SHP77 treated with DMSO at 0.1 percent for 48 hours (cell line): ENCODE data around the gene AOPEP.
"Not testable (repeated sequence)": the region's sequence is repeated elsewhere in the genome, so short reads cannot be mapped to it uniquely, and the experiment has no call there.

Source experiments
- DNase-seq: peaks from one replicate; lab custom pipeline; 2025; lab: John Stamatoyannopoulos, UW

AOPEP gene

GRCh38 chr9:94965631-94966030 lies 239.1 kb downstream of the AOPEP start:
- not testable (repeated sequence) for DNase-seq

DNA sequence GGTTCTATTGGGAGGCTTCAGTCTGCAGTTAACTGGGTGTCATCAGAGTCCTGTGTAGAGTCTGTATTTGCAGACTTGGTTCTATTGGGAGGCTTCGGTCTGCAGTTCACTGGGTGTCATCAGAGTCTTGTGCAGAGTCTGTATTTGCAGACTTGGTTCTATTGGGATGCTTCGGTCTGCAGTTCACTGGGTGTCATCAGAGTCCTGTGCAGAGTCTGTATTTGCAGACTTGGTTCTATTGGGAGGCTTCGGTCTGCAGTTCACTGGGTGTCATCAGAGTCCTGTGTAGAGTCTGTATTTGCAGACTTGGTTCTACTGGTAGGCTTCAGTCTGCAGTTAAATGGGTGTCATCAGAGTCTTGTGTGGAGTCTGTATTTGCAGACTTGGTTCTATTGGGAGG lies 239.5 kb downstream of the AOPEP start:
- not testable (repeated sequence) for DNase-seq

- DNase-seq: no peak
Measured at GRCh38 chr9:94967482-94967881, 241.0 kb downstream of the AOPEP start.

DNA sequence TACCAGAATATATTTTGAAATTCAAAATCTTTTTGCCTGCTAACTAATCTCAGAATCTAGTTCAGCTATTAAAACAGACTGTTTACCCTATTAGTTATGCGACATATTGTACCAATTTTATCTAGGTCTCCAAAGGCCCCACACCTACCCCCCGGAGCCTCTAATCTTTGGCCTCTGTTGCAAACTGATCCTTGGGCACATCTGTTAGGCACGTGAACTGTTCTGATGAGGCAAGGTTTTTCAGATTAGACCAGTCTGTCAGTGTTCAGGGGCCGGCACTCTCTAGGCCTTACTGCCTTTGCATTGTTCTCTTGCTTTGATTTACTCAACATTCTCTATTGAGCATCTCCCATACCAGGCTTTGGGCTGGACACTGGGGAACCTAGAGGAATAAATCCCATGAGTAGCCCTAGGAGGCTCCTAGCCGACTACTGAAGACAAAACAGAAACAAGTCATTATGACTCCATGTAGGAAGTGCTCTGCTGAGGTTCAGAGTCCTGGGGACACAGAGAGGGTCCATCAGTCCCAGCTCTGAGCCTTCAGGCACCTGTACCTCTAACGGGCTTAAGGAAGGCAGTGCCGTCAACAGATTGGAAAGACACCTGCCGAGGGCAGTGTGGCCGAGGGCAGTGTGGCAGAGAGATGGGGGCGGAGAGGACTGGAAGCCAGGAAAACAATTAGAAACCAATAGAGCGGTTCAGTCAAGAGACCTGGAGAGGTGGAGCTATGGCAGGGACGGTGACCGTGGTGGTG lies 245.1 kb downstream of the AOPEP start:
- DNase-seq: no peak

- no peak for DNase-seq
Measured at GRCh38 chr9:94973451-94973941, 247.0 kb downstream of the AOPEP start.

GRCh38 chr9:94974154-94974879 lies 247.8 kb downstream of the AOPEP start:
- DNase-seq: no peak

DNA sequence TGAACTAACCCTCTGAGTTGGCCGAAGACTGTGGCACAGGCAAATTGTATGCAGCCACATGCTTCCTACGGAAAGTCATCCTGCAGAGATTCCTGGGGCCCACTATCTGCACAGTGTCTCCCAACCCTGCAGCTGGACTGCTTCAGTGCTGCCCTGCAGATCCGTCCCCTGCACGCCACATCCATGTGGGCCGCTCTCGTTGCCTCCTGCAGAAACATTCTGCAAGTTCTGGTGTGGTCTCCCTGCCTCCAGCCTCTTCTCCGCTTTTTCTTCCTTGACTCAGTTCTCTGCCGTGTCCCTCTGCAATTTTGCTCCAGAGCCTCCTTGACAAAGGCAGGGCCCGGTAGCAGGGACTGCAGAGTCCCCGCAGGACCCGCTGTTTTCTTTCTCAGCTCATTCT lies 249.0 kb downstream of the AOPEP start:
- no peak for DNase-seq

DNA sequence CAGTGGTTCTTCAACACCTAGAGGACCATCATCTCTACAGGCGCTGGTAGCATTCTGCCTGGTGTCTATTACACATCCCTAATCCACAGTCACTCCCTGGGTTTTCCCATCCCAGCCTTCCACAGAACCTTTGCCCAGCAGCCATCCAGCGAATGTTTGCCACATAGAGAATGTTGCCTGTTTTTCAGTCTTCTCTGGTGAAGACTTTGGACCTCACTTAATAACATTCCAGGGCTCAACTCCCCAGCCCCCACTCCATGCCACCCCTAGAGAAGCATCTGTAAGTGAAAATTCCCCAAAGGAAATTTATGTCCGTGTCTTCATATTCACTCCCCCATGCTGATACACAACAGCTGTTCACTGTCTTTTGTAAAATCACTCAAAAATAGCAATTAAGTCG lies 249.6 kb downstream of the AOPEP start:
- no peak for DNase-seq

DNA sequence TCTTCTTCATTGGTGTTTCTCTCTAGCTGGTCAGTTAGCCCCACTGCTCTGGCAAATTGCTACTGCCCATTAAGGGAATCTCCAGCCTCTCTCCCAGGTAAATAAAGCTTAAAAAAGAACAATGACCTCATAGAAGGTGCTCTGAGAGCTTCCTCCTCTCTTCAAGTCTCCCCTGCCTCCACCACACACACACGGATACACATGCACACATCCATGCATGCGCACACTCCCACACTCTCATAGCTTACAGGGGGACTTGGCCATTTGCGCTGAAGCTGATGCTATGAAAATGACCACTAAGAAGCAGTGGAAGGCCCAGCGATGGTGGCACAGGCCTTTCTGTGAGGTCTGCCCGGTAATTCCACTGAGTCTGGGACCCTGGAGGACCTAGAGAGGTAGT lies 250.9 kb downstream of the AOPEP start:
- DNase-seq: no peak

GRCh38 chr9:94979904-94980507 lies 253.5 kb downstream of the AOPEP start:
- no peak for DNase-seq

GRCh38 chr9:94980947-94981722 lies 254.6 kb downstream of the AOPEP start:
- no peak for DNase-seq

DNA sequence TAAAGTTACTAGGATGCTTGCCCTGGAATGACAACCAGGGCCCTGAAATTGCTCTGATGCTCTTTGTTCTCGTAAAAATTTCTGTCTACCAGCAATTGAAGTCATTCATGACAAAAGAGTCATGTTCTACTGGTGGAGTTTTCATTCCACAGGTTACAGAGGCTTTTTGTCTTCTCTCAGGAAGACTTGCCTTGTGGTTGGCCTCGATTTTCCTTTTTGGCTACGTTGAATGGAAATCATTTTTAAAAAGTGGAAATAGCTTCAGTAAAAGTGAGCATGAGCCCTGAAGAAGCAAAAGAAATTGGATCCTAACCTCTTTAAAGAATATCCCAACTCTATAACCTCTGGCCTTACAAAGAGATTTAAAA lies 255.2 kb downstream of the AOPEP start:
- DNase-seq: no peak

DNA sequence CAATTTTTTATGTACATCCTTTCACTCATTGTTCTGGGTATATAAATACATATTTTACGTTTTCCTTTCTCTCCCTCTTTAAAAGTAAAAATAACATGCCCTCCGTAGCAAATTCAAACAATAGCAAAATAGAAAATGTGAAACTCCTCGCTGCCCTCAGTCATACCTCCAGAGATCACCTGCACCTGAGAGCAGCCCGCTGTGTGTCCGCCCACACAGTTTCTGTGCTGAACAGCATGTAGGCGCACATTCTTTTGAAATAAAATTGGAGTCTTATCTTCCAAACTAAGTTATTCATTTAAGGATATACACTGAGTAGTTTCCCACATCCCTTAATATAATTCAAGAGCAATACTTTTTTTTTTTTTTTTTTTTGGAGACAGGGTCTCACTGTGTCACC lies 255.7 kb downstream of the AOPEP start:
- DNase-seq: no peak

DNA sequence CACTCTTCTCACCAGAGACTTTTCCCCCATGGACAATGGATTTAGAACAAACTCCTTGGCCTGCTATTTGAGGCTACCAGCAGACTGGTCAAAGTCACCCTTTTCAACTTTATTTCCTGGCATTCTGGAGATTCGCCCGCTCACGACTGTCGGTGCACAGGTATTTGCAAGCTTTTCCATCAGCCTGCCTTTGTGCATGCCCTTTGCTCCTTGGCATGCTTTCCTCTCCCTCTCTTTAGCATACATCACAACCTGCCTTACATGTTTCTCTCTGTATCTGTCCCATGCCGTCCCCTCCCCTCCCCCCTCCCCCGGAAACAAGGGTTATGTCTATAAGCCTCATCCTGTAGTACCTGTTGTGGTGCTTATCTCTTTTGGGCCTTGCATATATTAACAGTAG lies 257.1 kb downstream of the AOPEP start:
- no peak for DNase-seq

DNA sequence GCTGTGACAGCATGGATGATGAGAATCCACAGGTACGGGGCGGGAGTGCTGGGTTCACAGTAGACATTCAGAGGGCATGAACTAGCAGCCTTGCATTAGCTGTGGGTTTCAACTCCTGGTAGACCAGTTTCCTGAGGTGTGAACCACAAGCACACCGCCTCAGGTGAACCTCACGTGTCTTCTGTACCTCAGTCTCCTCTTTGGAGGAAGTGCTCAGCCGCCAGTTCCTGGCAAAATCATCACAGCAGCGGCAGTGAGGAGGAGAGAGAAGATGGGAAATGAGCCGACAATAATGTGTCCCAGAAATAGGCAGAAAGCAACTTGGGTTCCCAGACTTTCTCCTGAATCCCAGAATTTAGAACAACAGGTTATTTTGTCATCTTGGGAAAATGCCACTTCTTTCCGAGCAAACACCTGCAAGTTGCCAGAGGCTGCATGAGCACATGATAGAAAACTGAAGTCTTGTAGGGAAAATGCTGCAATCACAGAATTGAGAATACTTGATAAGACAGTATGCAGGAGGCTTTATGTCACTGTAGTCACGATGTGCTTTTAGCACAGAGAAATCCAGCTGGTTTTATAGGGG lies 258.5 kb downstream of the AOPEP start:
- DNase-seq: no peak

DNA sequence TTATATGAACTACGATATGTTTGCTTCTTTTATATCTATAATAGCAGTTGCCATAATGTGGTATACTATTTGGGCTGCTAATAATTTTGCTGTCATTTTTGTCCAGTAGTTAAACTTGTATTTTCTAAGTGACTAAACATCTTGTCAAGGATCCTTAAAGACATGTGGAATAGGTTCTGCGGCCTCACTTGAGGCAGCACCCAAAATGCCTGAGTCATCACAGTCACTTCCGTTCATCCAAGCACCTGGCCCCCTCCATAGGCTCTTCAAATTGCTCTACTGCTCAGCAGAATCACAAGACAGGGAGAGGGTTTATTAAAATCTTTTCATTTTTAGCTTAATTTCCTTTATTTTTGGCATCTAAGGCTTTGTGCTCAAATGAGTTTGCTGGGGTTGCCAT lies 259.1 kb downstream of the AOPEP start:
- no peak for DNase-seq

GRCh38 chr9:94987731-94988130 lies 261.2 kb downstream of the AOPEP start:
- DNase-seq: no peak

- no peak for DNase-seq
Measured at GRCh38 chr9:94990897-94991561, 264.5 kb downstream of the AOPEP start.

- no peak for DNase-seq
Measured at GRCh38 chr9:94991961-94992907, 265.7 kb downstream of the AOPEP start.

GRCh38 chr9:94993160-94993820 lies 266.8 kb downstream of the AOPEP start:
- DNase-seq: no peak
